Measurements from ENCODE around the gene SULT1A3. TPM values are rescaled to one million over a fixed set of nuclear protein-coding genes. Genes with fewer than 3 reads are reported as not detected.
"Not testable (repeated sequence)": the region's sequence is repeated elsewhere in the genome, so short reads cannot be mapped to it uniquely, and the experiment has no call there.

The SULT1A3 gene
- 28.3 TPM for total RNA-seq

DNA sequence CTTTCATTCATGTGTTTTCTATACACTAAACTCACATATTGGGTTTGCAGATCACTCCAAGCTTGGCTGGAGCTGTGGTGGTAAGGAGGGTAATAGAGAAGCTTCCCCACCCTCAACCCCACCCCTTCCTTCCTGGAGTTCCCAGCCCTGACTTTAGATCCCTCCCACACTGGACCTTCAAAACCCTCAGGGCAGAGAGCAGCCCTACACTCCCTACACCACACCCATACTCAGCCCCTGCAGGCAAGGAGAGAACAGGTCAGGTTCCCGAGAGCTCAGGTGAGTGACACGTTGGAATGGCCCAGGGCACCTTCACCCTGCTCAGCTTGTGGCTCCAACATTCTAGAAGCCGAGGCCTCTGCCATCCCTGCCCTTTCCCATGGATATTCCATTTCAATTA, at the start of gene SULT1A3:
Gene SULT1A3 (plus strand): TSS at position 207 of the 400 bp plus-strand sequence. CDS start 1,474 bp downstream, outside the sequence.
- not testable (repeated sequence) for DNase-seq (ENCODE audit: low spot score)

DNA sequence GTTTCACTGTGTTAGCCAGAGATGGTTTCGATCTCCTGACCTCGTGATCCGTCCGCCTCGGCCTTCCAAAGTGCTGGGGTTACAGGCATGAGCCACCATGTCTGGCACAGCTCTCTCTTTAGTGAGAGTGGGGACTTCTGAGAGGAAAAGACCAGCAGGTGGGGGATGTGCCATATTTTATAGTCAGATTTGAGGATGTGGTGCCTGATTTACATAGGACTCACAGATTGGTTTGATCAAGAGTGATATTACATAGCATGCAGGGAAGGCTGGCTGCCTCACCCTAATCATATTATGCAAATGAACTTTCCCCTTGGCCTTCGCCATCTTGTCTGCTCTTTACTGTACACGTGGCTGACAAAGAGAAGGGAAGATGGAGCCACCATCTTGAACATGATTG, 48.0 kb upstream of the SULT1A3 start:
- DNase-seq (ENCODE audit: low spot score) = no peak

DNA sequence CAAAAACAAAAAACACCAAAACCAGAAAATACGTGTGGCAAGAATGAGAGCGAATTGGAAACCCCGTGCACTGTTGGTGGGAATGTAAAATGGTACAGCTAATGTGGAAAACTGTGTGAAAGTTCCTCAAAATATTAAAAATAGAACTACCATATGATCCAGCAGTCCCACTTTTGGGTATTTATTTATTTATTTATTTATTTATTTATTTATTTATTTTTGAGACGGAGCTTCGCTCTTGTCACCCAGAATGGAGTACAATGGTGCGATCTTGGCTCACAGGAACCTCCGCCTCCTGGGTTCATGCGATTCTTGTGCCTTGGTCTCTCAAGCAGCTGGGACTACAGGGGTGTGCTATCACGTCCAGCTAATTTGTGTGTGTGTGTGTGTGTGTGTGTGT, 46.5 kb upstream of the SULT1A3 start:
- DNase-seq (ENCODE audit: low spot score) = no peak

DNA sequence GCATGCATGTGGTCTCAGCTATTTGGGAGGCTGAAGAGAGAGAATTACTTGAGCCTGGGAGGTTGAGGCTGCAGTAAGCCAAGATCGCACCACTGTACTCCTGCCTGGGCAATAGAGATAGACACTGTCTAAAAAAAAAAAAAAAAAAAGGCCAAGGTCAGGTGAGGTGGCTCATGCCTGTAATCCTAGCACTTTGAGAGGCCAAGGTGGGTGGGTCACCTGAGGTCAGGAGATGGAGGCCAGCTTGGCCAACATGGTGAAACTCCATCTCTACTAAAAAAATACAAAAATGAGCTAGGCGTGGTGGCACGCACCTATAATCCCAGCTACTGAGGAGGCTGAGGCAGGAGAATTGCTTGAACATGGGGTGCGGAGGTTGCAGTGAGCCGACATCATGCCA, 43.9 kb upstream of the SULT1A3 start:
- no peak for DNase-seq (ENCODE audit: low spot score)

DNA sequence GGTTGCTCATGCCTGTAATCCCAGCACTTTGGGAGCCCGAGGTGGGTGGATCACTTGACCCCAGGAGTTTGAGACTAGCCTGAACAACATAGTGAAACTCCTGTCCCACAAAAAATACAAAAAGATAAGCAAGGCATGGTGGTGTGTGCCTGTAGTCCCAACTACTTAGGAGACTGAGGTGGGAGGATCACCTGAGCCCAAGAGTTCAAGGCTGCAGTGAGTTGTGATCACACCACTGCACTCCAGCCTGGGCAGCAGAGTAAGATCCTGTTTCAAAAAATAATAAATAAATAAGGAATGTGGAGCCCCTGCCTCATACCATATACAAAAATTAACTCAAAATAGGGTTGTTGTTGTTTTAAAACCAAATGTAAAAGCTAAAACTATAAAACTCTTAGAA, 41.8 kb upstream of the SULT1A3 start:
- DNase-seq (ENCODE audit: low spot score) = no peak

DNA sequence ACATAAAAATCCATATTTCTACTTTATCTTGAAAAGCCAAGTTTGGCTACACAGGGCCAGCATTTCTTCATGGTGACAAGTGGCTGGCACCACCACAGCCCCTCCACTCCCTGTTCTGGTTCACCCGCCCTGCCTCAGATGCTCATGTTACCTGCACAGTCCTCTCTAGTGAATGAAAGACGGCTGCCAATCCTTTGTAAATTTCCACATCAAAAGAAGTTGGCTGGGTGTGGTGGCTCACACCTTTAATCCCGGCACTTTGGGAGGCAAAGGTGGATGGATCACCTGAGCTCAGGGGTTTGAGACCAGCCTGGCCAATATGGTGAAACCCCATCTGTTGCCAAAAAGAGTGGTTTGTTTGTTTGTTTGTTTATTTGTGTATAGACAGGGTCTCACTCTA, 35.5 kb upstream of the SULT1A3 start:
- no peak for DNase-seq (ENCODE audit: low spot score)

DNA sequence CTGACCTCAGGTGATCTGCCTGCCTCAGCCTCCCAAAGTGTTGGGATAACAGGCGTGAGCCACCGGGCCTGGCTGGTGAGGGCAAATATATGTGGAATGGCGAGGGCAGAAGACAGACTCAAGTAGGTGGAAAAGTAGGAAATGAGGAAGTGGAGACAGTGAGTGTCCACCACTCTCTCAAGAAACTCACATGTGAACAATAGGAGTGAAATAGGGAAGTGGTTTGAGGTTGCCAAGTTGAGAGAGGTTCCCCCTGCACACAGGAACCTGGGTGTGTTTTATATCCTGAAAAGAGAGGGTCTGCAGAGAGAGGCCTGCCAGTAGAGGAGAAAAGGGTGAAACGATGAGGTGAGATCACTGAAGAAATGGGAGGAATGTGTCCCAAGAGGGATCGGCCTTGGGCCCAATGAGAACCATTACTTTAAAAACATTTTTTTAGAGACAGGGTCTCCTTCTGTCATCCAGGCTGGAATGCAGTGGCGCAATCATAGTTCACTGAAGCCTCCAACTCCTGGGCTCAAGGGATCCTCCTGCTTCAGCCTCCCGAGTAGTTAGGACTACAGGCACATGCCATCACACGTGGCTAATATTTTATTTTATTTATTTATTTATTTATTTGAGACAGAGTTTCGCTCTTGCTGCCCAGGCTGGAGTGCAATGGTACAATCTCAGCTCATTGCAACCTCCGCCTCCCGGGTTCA, 32.7 kb upstream of the SULT1A3 start:
- DNase-seq (ENCODE audit: low spot score) = no peak

DNA sequence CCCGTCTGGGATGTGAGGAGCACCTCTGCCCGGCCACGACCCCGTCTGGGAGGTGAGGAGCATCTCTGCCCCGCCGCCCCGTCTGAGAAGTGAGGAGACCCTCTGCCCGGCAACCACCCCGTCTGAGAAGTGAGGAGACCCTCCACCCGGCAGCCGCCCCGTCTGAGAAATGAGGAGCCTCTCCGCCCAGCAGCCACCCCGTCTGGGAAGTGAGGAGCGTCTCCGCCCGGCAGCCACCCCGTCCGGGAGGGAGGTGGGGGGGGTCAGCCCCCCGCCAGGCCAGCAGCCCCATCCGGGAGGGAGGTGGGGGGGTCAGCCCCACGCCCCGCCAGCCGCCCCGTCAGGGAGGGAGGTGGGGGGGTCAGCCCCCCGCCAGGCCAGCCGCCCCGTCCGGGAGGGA, 30.3 kb upstream of the SULT1A3 start:
- DNase-seq (ENCODE audit: low spot score) = not testable (repeated sequence)

DNA sequence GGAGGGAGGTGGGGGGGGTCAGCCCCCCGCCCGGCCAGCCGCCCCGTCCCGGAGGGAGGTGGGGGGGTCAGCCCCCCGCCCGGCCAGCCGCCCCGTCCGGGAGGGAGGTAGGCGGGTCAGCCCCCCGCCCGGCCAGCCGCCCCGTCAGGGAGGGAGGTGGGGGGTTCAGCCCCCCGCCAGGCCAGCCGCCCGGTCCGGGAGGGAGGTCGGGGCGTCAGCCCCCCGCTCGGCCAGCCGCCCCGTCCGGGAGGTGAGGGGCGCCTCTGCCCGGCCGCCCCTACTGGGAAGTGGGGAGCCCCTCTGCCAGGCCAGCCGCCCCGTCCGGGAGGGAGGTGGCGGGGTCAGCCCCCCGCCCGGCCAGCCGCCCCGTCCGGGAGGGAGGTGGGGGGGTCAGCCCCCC, 29.6 kb upstream of the SULT1A3 start:
- not testable (repeated sequence) for DNase-seq (ENCODE audit: low spot score)

DNA sequence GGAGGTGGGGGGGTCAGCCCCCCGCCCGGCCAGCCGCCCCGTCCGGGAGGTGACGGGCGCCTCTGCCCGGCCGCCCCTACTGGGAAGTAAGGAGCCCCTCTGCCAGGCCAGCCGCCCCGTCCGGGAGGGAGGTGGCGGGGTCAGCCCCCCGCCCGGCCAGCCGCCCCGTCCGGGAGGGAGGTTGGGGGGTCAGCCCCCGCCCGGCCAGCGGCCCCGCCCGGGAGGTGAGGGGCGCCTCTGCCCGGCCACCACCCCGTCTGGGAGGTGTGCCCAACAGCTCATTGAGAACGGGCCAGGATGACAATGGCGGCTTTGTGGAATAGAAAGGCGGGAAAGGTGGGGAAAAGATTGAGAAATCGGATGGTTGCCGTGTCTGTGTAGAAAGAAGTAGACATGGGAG, 28.9 kb upstream of the SULT1A3 start:
- not testable (repeated sequence) for DNase-seq (ENCODE audit: low spot score)

DNA sequence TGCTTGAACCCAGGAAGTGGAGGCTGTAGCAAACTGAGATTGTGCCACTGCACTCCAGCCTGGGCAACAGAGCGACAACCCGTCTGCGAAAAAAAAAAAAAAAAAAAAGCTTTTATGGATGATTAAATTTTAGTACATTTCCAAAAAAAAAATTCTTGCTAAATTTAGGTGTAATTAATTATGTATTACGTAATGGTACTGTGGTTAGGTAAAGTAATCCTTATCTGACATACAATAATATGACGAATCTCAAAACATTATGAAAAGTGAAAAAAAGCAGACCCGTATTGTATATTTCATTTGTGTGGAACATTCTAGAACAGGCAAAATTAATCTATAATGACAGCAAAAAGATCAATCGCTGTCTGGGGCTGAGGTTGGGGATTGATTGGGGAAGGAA, 26.0 kb upstream of the SULT1A3 start:
- no peak for DNase-seq (ENCODE audit: low spot score)

DNA sequence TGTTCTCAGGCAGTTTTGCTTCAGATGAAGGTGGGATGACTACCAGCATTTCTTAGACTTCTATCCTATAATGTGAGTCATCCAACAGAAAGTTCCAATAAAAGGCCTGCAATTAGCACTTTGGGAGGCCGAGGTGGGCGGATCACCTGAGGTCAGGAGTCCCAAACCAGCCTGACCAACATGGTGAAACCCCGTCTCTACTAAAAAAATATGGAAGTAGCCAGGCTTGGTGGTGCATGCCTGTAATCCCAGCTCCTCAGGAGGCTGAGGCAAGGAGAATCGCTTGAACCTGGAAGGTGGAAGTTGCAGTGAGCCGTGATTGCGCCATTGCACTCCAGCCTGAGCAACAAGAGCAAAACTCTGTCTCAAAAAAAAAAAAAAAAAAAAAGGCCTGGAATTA, 22.2 kb upstream of the SULT1A3 start:
- not testable (repeated sequence) for DNase-seq (ENCODE audit: low spot score)

DNA sequence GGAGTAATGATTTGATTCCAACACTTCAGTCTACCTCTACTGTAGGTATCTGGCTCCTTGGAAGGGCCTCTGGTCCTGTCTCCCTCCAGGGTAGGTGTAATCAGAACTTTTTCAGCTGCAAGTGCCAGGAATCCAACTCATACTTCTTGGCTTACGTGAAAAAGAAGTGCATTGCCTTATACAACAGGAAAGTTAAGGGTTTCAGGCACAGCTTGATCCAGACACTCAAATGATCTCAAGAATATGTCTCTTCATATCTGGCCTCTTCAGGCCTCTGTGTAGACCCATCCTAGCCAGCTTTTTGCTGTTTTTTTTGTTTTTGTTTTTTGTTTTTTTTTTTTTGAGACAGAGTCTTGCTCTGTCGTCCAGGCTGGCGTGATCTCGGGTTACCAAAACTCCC, 19.9 kb upstream of the SULT1A3 start:
- no peak for DNase-seq (ENCODE audit: low spot score)

DNA sequence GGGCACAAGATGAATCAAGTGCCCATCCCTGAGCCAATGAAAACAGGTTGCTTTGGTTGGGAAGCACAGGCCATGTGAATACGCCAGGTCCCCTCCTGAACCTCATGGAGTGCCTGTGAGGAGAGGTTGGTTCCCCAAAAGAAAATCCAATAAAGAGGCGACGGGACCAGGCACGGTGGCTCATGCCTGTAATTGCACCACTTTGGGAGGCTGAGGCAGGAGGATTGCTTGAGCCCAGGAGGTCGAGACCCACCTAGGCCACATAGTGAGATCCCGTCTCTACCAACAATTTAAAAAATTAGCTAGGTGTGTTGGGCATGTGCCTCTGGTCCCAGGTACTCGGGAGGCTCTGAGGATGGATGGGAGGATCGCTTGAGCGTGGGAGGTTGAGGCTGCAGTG, 19.1 kb upstream of the SULT1A3 start:
- DNase-seq (ENCODE audit: low spot score) = no peak

DNA sequence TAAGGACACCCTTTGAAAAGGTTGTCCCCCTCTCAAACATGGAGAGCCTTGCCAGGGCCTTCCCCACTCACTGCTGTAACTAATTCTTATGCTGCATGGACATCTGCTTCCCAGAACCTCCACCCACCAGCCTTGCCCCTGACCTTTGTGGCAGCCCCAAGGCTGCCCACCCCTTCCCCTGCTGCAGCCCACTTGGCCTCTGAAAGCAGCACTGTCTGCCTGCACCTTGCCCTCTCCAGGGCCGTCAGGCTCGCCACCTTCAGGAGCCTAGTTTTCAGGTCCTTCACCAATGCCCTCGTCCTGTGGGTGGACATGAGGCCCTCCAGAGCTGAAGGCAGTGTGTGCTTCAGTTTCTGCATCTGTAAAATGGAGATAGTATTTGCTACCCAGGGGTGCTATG, 18.3 kb upstream of the SULT1A3 start:
- DNase-seq (ENCODE audit: low spot score) = no peak

DNA sequence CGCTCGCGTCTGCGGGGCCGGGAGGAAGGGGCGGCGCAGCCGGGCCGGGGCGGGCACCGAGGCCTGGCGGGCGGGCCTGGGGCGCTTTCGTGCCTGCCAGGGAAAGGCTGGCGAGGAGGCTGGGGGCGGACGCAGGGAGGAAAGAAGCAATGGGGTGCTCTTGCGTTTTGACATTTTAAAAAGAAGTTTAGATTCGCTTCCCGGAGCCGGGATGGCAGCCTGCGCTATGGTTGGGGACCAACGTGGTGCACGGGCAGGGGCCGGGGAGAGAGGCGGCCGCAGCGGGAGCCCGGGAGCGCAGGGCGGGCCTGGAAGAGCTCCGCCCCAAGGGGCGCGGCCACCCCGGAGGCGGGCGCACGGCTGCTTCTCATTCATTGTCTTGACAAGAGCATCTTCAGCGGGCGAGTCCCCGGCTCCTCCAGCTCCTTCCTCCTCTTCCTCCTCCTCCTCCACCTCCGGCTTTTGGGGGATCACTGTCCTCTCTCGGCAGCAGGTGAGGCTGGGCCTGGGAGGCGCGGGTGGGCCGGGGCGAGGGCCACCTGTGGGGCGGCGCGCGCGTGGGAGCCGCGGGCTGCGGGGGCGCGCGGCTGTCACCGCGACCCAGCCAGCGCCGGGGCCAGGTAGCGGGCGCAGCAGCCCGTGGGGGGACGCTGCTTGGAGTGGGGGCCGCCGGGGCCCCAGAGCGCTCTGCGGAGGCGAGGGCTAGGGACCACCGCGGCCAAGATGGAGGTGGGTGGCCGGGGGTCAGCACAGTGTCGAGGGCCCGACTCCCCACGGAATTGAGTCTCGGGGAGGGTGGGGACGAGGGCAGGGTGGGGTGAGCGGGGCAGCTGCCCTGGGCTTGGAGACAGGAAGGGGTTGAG, 15.6 kb upstream of the SULT1A3 start, which contains the start of gene CORO1A:
Gene CORO1A (plus strand): TSS at position 370 of the 863 bp plus-strand sequence. CDS start 1,608 bp downstream, outside the sequence.
- DNase-seq (ENCODE audit: low spot score) = peak; percentile 88

DNA sequence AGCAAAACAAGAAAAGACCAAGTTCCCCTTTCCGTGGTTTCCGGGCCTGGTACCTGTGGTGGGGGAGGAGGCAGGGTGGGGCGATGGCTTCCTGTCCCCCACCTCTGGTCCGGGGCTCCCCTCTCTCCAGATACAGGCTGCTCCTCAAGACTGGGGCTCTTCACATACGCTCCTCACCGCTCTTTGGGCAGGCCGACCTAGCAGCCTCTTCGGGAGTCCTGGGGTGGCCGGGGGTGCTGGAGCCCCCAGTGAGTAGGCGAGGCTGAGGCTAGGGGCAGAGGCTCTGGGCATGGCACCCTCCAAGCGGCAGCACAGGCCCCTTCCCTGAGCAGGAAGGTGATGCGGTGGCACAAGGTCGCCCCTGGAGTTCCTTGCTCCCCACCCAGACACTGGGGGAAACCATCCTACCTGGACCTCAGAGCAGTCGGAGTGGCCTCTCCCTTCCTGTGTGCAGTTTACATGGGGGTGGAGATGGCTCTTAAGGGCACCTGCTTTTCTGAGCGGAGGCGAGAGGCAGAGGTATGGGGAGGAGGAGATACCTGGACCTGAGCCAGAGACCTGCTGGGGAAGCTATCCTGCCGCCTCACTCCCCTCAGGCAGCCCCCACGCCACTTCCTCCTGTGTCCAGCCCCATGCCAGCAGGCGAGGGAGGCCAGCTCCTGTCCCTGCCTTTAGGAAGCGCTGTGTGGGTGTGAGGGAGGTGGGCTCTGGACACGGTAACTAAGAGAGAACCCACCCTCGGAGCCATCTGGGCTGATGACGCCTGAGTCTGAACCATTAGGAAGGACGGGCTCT, 14.8 kb upstream of the SULT1A3 start:
- peak; percentile 62 for DNase-seq (ENCODE audit: low spot score)

DNA sequence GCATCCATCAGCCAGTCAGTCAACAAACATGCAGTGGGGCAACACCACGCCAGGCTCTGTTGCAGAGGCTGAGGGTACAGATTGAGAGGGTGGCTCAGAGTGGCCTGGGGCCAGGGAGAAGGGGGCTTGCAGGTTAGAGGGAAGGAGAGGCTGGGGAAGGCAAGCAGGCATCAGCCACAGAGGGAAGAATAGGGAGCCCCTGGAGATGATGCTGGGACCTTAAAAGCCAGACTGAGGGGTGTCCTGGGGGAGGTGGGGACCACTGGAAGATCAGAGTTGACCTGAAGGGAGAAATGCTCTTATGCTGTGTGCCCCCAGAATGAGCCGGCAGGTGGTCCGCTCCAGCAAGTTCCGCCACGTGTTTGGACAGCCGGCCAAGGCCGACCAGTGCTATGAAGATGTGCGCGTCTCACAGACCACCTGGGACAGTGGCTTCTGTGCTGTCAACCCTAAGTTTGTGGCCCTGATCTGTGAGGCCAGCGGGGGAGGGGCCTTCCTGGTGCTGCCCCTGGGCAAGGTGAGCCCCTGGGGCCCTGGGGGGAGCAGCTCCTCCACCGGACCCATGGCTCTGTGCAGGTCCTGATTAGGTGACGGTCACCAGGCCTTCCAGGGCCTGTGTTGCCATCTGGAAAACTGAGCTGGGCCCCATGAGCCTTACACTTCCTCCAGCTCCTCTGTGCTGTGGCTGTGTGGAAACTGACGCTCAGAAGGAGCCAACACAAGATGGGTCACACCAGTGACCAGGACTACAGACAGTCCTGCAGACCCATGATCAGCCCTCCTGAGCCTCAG, 14.0 kb upstream of the SULT1A3 start:
- DNase-seq (ENCODE audit: low spot score) = peak; percentile 48

DNA sequence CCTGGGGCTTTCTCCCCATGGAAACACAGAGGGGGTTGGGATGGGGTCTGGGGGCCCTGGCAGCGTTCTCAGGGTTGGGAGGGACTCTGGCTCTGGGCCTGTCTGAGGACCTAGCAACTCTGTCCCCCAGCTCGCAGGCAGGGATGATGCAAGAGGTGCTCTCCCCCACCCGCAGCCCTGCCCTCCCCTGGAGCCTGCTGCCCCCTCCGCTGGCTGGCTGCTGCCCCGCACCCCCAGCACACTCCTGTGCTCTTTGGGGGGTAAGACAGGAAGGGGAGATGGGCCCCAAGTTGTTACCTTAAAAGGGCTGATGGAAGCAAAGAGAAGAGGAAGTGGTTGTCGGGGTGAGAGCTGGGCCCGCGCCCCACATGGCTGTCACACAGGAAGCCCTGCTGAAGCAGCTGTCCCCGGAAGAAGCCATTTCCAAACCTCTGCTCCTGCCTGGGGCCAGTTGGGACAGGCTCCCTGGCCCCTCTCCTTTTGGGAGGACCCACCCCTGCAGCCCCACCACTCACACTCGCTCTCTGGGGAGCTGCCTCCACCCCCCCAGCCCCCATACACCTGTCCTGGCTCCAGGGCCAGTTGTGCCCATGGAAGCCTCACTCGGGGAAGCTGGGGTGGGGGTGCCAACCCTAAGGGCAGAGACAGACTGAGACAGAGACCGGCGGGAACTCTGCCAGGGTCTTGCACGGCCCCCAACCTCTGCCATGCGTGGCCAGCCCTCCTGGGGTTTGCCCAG, 13.2 kb upstream of the SULT1A3 start:
- peak; percentile 59 for DNase-seq (ENCODE audit: low spot score)

DNA sequence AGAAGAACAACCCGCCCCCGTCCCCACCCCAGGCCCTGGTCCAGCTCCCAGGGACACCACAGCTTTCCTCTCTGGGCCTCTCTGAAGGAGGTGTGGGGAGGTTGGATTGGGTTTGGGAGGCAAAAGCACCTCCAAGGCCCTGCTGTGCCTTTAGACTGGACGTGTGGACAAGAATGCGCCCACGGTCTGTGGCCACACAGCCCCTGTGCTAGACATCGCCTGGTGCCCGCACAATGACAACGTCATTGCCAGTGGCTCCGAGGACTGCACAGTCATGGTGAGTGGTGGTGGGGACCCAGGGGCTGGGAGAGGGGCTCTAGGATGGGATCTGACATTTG, 12.6 kb upstream of the SULT1A3 start:
- DNase-seq (ENCODE audit: low spot score) = no peak
